ENCODE data around the gene PRKG1. TPM values are rescaled to one million over a fixed set of nuclear protein-coding genes. Genes with fewer than 3 reads are reported as not detected.
"Not testable (repeated sequence)": the region's sequence is repeated elsewhere in the genome, so short reads cannot be mapped to it uniquely, and the experiment has no call there.

The PRKG1 gene
- total RNA-seq, 2 donors from 2014 or later: 145 to 381 TPM

- Histone ChIP-seq H3K9me3 (no peaks in the 10 kb centered on the region), H3K27me3 (replicated peaks; ENCODE audit: insufficient read depth) (no peaks in the 10 kb centered on the region), H3K36me3 (no peaks in the 10 kb centered on the region), H3K4me1 (ENCODE audit: control insufficient read depth in 1 of 2, low read depth in 2 of 2) (peaks cover under 1 to 9% of the 10 kb centered on the region in 2 donors), H3K4me3 (no peak overlapping the region), H3K27ac (no peak overlapping the region)
- ATAC-seq (ENCODE audit: insufficient number of reproducible peaks, low FRiP score, low read depth) (no peak), DNase-seq (ENCODE audit: low spot score) (no peak)
- no peak for TF ChIP-seq CTCF (IDR thresholded peaks at IDR 0.05)
These were observed 1147.6 kb downstream of the PRKG1 start for GRCh38 chr10:52221923-52222322.

DNA sequence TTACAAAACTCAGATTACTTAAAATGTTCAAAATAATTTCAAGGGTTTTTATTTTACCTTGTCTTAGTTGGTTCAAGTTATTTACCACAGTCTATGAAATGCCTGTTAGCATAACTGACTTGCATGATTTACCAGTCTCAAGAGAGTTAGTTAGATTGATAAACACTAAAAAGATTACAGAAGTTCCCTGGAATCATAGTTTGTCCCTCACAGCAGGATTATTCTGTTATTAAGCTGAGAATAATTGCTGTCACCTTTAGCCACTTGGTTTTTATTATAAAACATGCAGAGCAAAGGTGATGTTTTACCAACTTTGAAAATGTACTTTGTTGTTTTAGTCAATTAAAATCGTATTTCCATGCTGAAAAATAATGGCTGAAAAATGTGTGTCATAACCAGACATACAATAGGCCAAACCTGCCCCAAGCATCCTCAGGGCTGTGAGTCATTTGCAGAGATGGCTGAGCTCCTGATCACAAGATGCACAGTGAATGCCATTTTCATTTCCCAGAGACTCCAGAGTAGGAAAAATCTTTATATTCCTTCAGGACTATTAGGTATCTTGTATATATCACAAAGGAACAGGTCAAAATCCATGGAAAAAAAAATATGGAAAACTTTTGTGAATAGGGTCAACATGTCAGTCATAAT lies 1152.0 kb downstream of the PRKG1 start:
- H3K27ac ChIP-seq: no peak overlapping the region

GRCh38 chr10:52228556-52228955 lies 1154.3 kb downstream of the PRKG1 start:
- no peaks in the 10 kb centered on the region for H3K9me3 ChIP-seq
- ATAC-seq (ENCODE audit: insufficient number of reproducible peaks, low FRiP score, low read depth) (no peak), DNase-seq (ENCODE audit: low spot score) (no peak)
- no peak overlapping the region for H3K4me3 ChIP-seq
- TF ChIP-seq CTCF (IDR thresholded peaks at IDR 0.05): no peak
- H3K4me1 ChIP-seq (ENCODE audit: control insufficient read depth in 1 of 2, low read depth in 2 of 2): peaks cover 9 to 13% of the 10 kb centered on the region in 2 donors
- no peak overlapping the region for H3K27ac ChIP-seq
- H3K36me3 ChIP-seq: no peaks in the 10 kb centered on the region
- no peaks in the 10 kb centered on the region for H3K27me3 ChIP-seq (replicated peaks; ENCODE audit: insufficient read depth)

More for the DNA sequence above, 1152.0 kb downstream of the PRKG1 start:
- no peak for ATAC-seq (ENCODE audit: insufficient number of reproducible peaks, low FRiP score, low read depth)
- TF ChIP-seq CTCF (IDR thresholded peaks at IDR 0.05): no peak
- H3K36me3 ChIP-seq: no peaks in the 10 kb centered on the region
- H3K4me3 ChIP-seq: no peak overlapping the region
- no peaks in the 10 kb centered on the region for H3K27me3 ChIP-seq (replicated peaks; ENCODE audit: insufficient read depth)
- H3K9me3 ChIP-seq: no peaks in the 10 kb centered on the region
- no peak for DNase-seq (ENCODE audit: low spot score)
- H3K4me1 ChIP-seq (ENCODE audit: control insufficient read depth in 1 of 2, low read depth in 2 of 2): peaks cover 0 to 7% of the 10 kb centered on the region in 2 donors

- no peak overlapping the region for H3K4me3 ChIP-seq
- H3K9me3 ChIP-seq: no peaks in the 10 kb centered on the region
- H3K36me3 ChIP-seq: no peaks in the 10 kb centered on the region
- DNase-seq (ENCODE audit: low spot score) (no peak), ATAC-seq (ENCODE audit: insufficient number of reproducible peaks, low FRiP score, low read depth) (no peak)
- peaks cover 9 to 13% of the 10 kb centered on the region in 2 donors for H3K4me1 ChIP-seq (ENCODE audit: control insufficient read depth in 1 of 2, low read depth in 2 of 2)
- H3K27ac ChIP-seq: no peak overlapping the region
- no peaks in the 10 kb centered on the region for H3K27me3 ChIP-seq (replicated peaks; ENCODE audit: insufficient read depth)
- no peak for TF ChIP-seq CTCF (IDR thresholded peaks at IDR 0.05)
These were observed 1155.1 kb downstream of the PRKG1 start for GRCh38 chr10:52229291-52229931.

- no peak for DNase-seq (ENCODE audit: low spot score)
- TF ChIP-seq CTCF (IDR thresholded peaks at IDR 0.05): no peak
- Histone ChIP-seq H3K9me3 (no peaks in the 10 kb centered on the region), H3K27me3 (replicated peaks; ENCODE audit: insufficient read depth) (no peaks in the 10 kb centered on the region), H3K4me3 (peak overlapping the region; percentile 59), H3K4me1 (ENCODE audit: control insufficient read depth in 1 of 2, low read depth in 2 of 2) (peaks cover 6 to 9% of the 10 kb centered on the region in 2 donors), H3K27ac (no peak overlapping the region), H3K36me3 (no peaks in the 10 kb centered on the region)
- ATAC-seq (ENCODE audit: insufficient number of reproducible peaks, low FRiP score, low read depth): no peak
These were observed 1158.5 kb downstream of the PRKG1 start for GRCh38 chr10:52232561-52233350.

GRCh38 chr10:52233351-52233991 lies 1159.2 kb downstream of the PRKG1 start:
- not testable (repeated sequence) for ATAC-seq (ENCODE audit: insufficient number of reproducible peaks, low FRiP score, low read depth); DNase-seq (ENCODE audit: low spot score)
- H3K4me3 ChIP-seq: peak overlapping the region; percentile 59

More at GRCh38 chr10:52233351-52233991, 1159.2 kb downstream of the PRKG1 start:
- H3K27me3 ChIP-seq (replicated peaks; ENCODE audit: insufficient read depth); H3K4me1 ChIP-seq (ENCODE audit: control insufficient read depth in 1 of 2, low read depth in 2 of 2); H3K36me3 ChIP-seq; H3K9me3 ChIP-seq; H3K27ac ChIP-seq: not testable (repeated sequence)

Data from thoracic aorta (tissue), 2 donors.